HEK293T (cell line): ENCODE results near the gene TBC1D17.

ENCODE experiments used
- ELF4 ChIP-seq: fragments of 450-650 bp; IDR thresholded peaks from 2 replicates; pipeline ENCODE4 v1.6.1; 2017; ENCODE audit warnings: antibody characterized with exemption
- FOXA1 ChIP-seq: fragments of 450-650 bp; IDR thresholded peaks from 2 replicates; pipeline ENCODE4 v1.6.1; 2016; ENCODE audit warnings: mild to moderate bottlenecking
- L3MBTL2 ChIP-seq: fragments of 450-650 bp; conservative IDR thresholded peaks from 2 replicates; pipeline ENCODE4 v1.6.1; 2016; ENCODE audit warnings: mild to moderate bottlenecking
- SP1 ChIP-seq: fragments of 450-650 bp; IDR thresholded peaks from 2 replicates; pipeline ENCODE4 v1.6.1; 2017
- SUZ12 ChIP-seq: fragments of 450-650 bp; IDR thresholded peaks from 2 replicates; pipeline ENCODE4 v1.6.1; 2016; ENCODE audit warnings: mild to moderate bottlenecking
- TF ChIP-seq, protein P1 (sequence below): fragments of 450-650 bp; IDR thresholded peaks from 2 replicates; pipeline ENCODE4 v1.6.1; 2016

DNA sequence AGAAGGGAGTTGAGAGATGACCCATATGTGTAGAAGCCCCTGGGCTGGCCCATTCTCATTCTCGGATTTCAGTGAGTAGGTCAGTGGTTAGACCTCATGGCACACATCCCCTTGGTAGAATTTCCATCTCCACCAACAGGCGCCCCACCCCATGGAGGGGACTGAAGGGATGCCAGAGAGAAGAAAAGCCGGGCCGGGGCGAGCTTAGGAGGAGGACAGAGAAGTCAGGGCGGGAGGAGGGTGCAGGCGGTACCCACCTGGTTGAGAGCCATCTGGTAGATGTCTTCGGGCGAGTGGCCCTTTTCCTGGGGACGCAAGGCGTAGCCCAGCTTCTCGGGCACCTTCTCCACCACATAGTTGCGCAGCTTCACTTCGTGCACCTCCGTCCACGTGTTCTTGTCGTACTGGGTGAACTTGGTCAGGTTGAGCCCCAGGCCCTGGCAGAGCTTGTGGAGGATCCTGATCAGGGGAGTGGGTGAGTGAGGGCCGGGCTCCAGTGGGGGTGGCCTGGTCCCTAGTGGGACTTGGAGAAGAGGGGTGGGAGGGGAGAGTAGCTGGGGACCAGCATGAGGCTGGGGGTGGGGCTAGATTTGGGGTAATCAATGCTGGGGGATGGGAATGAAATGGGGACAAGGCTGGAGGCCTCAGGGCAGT is 16.6 kb downstream of the TBC1D17 start:
- TF ChIP-seq FOXA1, result no peak
- TF ChIP-seq, protein P1, sequence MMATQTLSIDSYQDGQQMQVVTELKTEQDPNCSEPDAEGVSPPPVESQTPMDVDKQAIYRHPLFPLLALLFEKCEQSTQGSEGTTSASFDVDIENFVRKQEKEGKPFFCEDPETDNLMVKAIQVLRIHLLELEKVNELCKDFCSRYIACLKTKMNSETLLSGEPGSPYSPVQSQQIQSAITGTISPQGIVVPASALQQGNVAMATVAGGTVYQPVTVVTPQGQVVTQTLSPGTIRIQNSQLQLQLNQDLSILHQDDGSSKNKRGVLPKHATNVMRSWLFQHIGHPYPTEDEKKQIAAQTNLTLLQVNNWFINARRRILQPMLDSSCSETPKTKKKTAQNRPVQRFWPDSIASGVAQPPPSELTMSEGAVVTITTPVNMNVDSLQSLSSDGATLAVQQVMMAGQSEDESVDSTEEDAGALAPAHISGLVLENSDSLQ, result no peak
- no peak for TF ChIP-seq L3MBTL2
- TF ChIP-seq ELF4, result no peak
- no peak for TF ChIP-seq SUZ12
- TF ChIP-seq SP1, result no peak
